NCI-H2227 (cell line): Measurements from ENCODE around the gene RBMS3.
"Not testable (repeated sequence)": the region's sequence is repeated elsewhere in the genome, so short reads cannot be mapped to it uniquely, and the experiment has no call there.

Source experiments
- DNase-seq: peaks from one replicate; lab custom pipeline; 2025; ENCODE audit not compliant: unreplicated experiment; lab: John Stamatoyannopoulos, UW

Gene RBMS3

DNA sequence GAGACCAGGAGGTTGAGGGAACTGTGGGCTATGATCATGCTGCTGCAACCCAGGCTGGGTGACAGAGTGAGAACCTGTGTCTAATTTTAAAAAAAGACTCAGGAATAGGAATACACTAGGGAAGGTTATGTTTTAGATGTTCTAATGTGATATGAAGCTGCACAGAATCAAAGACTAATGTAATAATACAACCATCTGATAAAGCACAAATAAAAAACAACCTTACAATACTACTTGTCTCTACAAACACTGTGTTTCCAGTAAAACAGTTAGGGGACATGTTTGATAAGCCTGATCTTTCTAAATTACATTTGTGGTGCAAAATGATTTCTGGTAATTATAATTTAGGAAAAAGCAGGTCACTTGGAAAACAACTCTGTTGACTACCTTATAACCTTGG, 56.7 kb downstream of the RBMS3 start:
- no peak for DNase-seq

DNA sequence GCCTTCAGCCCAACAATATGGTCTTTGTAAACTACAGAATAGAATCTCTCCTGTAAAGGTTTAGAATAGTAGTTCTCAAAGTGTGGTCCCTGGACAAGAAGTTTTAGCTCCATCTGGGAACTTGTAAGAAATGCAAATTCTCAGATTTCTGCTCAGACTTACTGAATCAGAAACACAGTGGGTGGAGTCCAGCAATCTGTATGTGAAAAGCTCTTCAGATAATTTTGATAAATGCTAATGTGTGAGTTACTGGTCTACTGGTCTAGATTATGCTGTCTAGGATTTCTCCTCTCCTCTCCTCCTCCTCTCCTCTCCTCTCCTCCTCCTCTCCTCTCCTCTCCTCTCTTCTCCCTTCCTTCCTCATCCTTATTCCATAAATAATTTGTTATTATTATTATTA, 57.5 kb downstream of the RBMS3 start:
- no peak for DNase-seq

DNA sequence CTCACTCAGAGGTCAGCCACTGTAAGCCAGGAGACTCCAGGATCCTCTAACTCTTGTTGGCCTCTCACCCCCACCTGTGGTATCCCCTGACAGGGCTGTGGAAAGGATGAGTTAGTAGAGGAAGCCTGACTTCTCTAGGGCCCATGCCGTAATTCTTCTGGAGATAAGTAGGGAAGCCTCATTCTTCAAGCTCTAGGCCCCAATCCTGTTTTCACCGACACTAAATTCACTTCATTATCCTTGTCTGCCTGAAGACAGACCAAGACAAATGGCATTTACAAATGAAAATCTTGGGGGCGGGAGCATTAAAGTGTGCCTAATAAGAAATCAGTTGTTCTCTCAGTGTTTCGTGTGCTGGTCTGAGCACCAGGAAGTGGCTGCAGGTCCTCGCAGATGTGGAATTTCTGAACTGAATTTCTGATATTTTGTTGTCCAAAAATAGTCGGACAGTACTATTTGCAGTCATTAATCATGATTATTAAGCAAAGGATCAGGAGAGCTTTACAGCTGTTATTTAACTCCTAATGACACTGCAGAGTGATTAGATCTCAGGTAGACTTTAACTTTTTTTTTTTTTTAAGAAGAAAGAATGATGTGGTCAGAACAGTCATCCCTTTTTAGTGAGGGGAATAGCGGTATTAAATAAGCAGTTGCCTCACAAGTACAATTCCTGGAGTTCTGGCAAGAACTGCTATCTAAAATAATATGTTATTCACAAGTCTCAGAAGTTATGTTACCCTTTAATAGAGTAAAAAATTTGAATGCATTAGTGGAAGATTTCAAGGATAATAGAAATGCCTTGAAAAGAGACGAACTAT, 58.4 kb downstream of the RBMS3 start:
- DNase-seq = no peak

DNA sequence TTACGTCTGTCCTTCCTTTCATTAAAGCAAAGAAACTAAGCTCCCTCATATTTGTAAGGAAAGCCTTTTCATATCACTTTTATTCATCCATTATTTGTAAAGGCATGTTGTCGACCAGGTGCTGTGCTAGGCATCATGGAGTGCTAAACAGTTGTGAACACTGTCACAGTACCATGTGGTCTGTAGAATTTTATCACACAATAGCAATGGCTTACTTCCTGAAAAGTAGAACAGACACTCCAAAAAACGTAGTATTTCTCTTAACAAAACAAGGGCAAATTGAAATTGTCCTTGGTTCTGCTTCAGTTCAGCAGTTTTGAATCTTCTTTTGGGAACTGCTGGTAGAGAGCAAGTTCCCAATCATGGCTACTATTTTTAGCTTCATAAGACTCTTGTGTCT, 63.3 kb downstream of the RBMS3 start:
- no peak for DNase-seq

DNA sequence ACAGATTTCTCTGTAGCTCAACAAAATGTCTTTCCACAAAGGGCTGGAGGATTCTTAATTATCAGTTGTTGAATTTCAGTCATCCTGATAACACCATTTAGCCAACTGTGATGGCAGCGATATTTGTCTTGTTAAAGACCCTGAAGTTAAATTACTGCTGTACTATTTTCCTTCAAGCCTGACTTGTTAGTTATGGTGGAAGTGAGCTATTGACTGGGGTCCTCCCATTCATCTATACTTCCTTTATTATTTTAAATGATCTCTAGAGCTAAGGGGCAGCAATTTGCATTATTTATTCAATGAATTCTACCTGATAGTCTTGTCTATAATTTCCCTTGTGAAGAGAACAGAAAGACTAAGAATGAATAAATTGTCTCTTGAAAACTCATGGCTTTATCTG, 64.1 kb downstream of the RBMS3 start:
- DNase-seq = no peak

DNA sequence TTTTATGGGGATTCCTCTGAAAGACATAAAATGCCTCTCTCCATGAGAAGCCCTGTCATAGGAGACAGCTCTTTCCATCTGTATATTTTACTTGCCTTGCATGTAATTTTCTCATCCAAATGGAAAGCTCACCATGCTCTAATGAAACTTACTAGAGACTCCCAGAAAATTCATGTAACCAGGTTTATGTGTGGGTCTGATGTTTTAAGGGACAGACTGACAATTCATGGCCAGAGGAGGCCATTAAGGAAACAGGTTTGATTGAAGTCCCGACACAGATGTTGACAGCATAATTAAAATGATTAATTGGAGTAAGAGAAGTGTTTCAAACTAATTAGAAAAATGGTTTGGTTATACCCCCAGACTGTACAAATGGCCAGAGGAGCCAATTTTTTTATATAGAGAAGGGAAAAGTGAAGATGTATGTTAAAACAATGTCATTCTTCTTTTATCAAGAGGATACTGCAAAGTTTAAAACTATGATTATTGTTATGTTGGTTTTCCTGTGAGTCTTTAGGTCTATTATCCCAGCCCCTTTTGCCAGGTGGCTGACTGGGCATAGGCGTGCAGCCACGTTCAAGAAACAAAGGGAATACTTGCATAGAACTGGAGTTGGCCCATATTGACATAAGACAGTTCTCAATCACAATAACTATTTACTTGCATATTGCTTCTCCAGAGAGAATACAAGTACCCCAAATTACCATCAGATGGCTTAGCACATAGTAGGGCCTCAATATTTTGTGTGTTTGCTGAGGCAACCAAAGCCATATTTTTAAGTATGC, 64.8 kb downstream of the RBMS3 start:
- DNase-seq = no peak

DNA sequence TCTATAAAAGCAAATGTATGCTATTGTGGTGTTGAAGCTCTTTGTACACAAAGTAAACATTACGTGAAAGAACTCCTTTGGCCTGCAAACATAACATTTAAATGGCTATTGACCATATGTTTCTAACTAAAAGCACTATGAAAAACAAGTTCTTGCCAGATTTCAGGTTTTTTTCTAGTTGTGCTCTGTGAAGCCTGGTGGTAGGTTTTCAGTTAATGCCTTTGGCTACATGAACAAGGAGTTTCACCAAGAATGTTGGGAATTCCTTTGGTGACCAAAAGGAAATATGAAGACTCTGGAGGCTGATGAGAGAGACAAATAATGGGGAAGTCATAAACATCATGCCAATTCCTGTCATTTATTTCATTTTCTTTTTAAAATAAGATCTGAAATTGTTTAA, 66.0 kb downstream of the RBMS3 start:
- DNase-seq = no peak

DNA sequence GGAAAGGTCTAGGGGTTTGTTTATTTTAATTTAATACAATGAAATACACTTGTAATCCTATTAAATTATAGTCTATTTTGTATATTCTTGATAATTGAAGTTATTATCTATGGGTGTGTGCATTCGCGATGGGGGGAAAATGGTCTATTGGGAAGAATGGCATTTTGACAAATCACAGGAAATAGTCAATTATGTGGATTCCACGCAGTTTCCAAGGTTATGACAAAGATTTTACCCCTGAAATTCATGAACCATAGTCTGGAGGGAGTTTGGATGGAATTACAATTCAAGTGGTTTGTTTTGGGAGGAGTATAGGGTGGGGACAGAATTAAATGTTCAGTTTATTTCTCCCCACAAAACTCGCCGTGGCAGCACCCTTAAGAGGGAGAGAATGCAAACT, 66.5 kb downstream of the RBMS3 start:
- DNase-seq = no peak

DNA sequence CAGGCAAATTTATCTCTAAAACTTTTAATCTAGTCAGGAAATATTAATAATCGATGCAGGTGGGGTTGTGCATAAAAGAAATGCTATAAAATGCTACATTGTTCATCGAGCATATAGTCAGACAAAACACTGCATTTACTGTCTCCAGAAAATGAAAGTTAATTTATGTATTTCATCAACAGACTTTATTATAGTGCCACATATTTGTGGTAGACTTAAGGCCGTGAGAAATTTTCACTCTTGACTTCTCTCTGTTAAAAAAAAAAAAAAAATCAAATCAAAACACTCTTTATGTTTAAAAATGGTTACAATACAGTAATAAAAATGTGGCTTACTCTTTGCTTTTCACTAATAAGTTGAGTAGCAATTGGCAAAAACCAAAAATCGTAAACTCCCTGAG, 67.4 kb downstream of the RBMS3 start:
- DNase-seq = no peak

DNA sequence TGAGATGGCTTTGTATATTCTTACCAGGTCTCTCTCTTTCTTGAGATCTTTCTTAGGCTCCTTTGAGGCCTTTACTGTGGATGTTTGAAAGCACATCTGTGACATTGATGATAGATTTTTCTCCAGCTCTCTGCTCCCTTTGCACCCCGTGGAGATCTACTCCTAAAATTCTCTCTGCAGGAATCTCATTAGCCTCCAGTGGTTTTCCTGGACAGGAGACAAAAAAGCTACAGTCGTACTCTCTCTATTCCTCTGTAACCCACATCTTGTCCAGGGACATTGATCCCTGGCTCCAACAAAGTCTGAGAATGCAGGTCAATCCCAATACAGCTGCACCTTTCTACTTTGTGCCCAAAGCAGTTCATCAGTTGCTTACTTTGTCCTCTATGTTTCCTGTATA, 68.2 kb downstream of the RBMS3 start:
- no peak for DNase-seq

DNA sequence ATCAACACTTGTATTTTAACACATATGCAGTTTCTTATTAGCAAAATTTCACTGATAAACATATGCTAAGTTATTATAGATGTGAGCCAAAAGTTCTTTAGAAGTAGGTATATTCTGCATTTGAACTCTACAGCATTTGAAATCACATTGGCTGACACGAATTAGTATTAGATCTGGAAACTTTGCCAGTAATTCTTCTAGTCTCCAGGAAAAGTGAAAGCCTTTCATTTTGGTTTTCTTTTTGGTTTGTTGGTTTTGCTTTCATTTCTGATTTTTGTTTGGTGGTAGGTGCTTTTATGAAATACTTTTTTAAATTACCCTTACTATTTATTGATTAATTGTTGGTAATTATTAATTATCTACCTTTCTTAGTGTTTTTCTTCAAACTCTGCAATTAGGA, 72.9 kb downstream of the RBMS3 start:
- no peak for DNase-seq

DNA sequence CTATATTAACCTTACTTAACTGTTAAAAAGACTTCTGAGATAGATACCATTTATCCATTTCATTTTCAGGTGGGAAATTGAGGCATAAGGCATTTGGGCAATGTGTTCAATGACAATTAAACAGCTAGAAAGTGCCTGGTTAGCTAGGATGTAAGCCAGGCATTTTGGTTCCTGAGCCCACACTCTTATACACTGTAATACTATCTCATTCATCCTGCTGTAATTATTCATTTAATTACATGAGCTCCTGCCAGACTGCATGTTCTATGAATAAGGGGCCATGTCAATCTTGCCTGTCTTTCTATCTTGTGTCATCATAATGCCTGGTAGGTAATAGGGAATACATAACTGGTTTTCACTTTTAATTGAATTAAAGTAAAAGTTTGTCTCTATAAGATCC, 74.0 kb downstream of the RBMS3 start:
- DNase-seq = no peak

DNA sequence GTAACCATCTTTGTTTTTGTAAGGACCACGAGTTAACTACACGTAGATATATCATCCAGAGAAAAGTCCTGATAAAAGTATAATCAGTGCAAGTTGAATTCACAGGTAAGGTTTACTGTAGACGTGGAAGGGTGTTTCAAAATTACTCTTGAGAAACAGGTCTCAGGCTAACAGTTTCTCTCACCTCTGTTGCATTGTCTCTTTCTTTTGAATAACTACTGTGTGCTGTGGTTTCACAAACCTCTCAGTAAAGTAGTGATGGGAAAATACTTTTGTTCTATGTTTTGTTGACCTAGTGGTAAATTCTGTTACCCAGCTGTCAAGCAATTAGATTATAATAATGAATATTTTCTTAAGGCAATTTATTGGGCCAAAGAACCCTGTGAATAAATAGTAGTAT, 75.2 kb downstream of the RBMS3 start:
- DNase-seq = no peak

DNA sequence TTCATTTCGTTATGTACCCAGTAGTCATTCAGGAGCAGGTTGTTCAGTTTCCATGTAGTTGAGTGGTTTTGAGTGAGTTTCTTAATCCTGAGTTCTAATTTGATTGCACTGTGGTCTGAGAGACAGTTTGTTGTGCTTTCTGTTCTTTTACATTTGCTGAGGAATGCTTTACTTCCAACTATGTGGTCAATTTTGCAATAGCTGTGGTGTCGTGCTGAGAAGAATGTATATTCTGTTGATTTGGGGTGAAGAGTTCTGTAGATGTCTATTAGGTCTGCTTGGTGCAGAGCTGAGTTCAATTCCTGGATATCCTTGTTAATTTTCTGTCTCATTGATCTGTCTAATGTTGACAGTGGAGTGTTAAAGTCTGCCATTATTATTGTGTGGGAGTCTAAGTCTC, 79.4 kb downstream of the RBMS3 start:
- not testable (repeated sequence) for DNase-seq

DNA sequence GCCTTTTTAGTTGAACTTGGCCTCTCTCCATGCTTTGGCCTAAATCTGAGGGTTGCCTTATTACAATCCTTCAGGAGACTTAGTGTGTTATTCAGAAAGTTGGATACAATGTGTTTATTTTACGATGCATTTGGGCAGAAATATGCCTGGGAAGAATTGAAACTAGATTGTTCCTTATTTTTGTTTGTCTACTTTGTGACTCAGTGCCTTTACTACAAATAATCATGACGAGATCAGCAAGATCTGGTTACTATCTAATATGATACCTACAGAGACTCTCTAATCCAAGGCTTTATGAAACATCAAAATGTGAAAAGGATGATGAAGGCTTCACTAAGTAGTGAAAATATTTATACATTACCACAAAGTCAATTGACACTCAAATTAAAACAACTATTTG, 82.2 kb downstream of the RBMS3 start:
- DNase-seq = no peak

DNA sequence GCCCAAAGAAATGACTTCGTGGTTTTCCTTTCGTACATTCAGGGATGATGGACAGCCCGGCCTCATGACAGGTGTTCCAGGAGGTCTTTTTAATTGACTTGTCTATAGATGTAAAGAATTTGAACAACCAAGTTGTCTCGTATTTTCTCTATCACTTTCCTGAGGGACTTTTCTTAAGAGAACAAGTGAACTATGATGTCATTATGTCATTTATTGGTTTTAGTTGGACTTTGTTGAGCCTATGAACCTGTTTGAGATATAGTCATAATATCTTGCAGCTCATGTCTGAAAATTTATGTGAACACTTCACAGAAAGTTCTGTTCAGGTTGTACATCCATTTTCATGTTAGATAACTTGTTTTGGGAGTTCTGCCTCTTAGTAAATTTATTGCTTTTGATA, 89.2 kb downstream of the RBMS3 start:
- no peak for DNase-seq

DNA sequence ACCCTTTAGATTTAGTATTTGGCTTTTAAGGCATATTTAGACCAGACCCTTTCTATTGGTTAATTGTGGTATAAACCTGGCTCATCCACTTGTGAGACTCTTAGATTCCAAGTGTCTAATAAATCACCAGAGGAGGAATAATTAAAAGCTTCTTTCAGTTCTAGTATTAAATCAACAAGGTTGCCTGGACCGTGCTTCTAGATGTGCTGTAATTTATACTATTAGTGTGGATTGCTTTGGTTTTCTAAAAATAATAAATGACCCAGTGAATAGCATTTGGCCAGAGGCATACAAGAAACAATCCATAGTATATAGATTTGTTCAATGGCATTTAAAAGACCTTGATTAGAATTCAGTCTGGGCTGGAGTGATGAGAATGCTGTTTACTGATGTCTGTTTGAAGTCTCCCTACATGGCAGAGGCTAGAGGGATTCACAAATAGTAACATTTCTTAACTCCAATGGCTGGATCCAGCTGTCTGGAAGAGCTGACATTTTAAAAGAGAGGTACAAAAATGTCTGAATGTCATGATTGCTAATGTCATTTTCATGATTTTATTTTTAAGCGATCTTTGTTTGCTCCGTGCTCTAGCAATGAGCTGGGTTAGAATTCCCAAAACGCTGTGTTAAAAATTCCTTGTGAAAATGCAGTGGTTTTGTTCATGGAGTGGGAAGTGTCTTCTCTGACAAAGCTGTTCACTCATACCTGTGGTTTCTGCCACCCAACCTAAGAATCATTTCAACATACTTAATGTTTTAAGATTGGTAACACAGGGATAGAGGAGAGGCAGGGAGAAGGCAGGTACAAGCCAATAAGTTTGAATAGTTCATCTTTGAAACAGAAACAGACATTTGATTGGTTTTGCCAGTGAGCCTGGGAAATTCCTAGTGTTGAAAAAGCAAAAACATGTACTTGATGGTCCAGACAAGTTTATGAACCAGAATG, 89.9 kb downstream of the RBMS3 start:
- DNase-seq = no peak

DNA sequence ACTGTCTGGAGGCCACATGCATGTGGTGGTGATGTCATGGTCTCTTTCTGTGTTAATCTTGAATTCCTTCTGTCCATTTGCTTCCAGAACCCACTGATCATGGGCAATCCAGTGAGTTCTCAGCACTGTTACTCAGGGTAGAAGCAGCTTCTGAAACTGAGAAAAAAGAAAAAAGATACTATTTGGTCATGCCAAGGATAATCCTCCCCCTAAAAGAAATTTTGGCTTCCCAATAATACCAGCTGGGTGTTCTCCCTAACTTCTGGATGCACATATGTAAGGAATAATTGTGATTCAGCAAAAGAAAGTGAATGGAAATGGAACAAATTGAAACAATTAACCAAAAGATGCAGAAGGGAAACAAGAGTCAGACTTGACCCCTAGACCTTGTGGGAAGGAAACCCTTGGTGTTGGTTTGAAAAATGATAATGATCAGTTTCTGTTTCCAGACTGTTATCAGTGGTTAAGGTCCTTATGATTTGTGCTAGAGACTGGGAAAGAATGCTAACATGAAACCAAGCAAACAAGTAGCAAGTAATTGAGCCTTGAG, 92.3 kb downstream of the RBMS3 start:
- DNase-seq = no peak

DNA sequence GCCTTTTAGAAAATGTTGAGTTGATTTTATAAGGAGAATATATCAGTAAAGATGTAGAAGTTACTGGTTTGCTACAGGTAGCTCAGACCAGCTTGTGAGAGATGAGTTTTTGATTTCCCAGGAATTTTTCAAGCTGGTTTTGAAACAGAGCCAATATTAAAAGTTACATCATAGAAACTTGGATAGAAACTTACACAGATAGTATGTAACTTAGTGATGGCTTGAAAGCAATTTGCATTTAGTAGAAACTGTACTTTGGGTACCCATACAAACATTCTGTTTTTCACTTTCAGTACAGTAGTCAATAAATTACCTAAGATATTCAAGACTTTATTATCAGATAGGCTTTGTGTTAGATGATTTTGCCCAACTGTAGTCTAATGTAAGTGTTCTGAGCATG, 93.4 kb downstream of the RBMS3 start:
- no peak for DNase-seq

DNA sequence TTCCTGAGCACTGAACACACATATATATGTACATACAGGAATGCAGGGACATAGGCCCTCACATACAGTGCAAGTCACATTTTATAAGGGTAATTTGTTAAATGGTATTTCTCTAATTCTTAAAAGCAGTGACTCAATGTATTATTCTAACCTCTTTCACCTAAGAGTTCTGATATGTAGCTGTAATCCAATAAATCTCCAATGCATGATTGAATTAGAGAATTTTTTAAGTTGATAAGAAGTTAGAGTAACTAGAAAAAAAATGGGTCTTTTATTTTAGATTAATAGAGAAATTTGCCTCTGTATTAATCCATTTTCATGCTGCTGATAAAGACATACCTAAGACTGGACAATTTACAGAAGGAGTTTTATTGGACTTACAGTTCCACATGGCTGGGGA, 98.2 kb downstream of the RBMS3 start:
- DNase-seq = no peak

DNA sequence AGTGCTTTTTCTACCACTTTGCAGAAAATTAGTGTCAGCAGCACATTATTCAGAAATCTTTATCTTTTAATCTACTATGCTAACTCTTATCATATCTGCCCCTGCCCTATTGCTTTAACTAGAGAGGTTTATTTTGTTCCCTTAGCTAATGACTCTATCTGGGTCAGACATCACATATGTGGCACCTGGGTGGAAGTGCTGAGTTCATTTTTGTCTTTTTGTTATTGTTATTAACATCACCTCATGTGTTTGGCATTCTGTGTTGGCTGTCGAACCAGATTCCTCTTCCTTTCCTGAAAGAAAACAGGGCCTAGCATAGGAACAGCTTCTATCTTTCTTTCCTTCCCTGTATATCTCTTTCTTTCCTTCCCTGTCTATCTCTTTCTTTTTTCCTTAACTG, 100.7 kb downstream of the RBMS3 start:
- DNase-seq = no peak
